Measurements from ENCODE around the gene UQCC5.

The UQCC5 gene

DNA sequence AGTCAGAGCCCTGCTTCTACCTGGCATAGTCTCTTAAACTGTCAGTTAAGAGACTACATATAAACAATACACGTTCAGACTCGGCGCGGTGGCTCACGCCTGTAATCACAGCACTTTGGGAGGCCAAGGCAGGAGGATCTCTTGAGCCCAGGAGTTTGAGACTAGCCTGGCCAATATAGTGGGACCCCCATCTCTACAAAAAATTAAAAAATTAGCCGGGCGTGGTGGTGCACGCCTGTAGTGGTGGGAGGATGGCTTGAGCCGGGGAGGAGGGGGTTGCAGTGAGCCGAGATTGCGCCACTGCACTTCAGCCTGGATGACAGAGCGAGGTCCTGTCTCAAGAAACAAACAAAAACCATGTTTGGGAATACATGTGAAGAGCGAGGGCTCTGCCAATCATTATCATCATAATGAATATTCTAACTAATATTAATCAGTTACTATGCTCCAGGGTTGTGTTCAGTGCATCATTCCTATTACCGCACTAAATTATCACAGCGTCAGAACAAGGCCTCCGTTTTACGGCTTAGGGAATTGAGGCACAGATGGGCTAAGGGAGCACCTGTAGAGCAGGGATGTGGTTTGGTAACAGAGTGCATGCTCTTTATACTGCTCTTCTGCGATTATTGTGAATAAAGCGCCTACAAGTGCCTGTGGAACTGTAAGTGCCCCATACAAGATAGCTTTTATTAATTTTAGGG, 844 bp upstream of the UQCC5 start:
- DNase-seq, result no peak

DNA sequence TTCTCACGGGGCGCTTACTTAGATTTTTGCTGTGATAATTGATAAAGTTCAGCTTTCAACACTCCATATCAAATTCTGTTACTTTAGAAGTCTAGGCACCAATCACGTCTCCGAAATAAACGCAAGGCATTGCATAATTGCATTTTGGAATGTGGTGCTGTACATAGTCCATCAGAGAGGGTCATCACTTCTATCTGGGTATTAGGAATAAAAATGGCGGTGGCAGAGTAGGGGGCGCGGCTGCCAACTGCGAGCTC, 365 bp upstream of the UQCC5 start:
- no peak for DNase-seq

DNA sequence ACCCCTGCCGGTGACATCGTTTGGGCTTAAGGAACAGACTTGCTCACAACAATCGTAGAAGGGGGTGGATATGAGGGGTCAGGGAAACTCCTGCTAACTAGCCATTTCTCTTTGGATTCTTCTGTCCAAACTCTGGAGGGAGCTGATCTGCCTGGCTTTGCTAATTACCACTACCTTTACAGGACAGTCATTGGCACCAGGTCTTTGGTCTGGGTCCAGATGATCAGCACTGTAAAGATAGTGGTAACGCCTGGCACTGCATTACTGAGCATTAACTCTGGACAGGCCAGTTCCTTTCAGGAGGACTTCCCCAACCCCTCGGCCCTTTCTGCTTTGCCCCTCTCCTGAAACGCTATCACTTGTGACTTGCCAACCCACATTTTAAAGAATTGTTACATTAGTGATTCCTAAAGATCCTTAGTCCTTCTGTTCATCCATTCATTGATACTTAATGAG, 788 bp downstream of the UQCC5 start:
- DNase-seq, result no peak

DNA sequence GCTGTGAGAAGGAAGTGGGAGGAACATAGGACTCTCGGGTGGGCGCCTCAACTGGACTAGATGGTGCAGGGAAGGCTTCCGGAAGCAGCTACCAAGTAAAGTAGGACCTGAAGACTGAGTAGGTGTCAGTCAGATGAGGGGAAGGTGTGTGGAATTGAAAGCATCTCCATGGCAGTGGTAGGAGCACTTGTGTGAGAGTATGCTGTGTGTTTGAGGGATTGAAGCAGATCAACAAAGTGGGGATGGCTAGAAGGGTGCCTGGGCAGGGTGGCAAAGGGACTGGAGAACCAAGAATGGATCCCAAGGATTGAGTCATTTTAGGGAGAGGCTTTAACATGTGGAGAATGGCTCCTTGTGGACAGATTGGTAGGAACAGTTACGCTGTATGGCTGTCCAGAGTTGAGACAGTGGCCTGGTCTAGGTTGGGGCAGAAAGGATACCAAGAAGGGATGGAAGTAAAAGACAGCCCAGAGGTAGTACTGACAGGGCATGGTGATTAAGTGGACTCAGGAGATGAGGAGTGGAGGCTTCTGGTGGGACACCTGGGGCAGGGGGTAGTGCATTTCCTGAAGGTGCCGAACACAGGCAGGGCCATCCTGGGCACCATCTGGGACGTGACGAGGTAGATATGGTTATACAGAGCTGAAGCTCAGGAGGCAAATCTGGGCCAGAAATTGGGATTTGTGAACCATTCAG, 1.5 kb downstream of the UQCC5 start:
- DNase-seq, result no peak

DNA sequence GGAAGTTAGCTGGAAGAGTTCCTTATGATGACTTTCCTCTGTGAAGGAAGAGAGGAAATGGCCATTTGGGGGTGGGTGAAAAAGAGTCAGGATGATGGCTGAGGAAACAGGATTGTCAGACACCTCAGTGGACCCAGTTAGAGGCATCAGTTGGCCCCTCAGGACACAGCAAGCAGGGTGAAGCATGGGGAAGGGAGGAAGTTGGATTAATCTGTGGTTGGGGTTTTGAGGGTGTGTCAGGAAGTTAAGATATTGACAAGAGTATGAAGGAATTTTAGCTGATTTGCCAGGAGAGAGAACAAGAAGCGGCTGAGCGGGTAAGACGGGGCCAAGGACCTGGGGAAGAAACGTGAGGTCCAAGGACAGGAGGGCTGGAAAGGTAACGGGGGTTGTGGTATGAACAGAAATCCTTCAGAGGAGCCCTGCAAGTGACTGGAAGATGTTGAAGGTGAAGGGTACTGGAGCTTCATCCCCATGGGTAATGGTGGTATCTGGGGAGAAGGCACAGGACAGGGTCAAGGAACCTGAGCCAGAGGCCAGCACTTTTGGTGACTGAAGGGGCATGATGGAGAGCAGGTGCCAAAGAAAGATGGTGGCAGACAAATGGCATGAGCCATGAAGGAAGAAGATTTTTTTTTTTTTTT, 2.7 kb downstream of the UQCC5 start:
- DNase-seq, result peak; percentile 45

DNA sequence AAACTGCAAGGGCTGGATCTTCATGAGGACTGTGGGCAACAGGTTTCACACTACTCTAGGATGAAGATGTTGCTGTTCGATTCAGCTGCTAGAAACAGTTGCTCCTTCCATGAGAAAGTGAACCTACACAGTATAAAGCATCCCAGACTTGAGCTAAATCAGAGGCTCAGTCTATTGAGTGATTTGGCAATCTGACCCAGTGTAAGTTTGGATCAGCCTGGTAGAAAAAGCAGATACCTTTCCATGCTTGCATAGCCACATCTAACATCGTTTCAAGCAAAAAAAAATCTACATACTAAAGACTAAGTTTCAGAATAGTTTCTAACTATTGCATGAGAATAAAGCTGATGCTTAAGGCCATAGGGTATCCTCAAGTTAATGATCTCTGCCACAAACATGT, 4.6 kb downstream of the UQCC5 start:
- no peak for DNase-seq

DNA sequence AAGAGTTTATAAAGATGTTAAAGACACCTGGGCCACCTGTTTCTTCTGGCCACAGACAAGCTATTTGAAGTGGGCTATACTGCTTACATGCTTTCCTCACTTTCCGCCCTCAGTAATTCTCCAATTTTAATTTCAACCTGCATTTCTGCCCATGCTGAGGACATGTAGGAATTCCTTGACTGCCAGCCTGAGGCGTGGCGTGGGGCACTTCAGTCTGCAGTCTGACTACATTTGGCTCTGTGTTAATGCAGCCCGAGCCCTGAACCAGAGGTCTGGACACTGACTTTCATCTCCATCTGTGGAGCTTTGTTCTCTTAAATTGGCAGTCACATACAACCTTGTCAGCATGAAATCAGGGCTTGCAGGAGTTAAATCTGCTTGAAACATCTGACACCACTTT, 8.5 kb downstream of the UQCC5 start:
- DNase-seq, result no peak

DNA sequence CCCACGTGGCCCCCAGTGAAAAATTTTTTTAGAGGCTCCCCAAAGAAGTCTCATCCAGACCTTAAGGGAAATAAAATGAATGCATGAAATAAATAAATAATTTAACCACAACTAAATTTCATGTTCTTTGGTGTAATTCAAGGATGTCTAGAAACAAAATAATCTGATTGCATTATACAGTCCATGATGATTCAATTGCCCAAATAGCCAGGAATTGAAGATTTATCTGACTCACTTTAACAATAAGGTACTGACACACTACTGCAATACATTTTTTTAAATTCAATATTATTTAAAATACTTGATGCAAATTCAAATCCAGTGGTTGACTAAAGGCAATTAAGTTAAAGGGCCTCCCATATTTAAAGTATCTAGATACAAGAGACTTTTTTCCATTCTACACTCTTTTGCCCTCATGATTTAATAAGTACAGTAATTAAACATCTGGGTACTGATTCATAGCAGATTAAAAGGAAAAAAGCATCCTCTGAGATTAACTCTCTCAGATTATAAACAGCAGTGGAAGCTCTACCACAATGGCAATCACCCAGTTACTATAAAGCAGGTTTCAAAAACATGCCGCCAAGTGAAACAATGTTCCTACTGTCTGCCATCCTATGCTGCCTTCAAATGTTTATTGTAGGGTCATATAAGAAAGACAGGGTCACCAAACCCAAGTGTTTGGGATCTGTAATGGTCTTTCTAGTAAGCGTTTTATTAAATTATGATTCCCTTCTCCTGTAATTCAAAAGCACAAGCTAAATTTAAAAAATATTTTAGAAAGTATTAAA, 9.9 kb downstream of the UQCC5 start:
- DNase-seq, result no peak

DNA sequence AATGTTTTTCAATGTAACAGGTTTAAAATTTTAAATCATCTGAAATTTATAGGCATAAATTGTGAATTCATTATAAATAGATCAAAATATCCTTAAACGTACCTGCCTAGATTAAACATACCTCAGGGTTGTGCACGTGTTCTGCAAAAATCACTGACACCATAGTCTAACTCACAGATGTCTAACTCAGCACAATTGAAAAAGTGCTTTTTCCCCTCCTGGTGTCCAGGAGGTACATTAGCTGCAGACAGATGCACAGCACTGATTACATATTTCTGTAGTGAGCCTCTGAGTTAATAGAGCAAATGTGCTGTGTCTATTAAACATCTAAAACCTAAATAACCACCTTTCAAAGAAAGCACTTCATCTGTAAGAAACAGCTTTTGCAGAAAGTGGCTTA, 10.7 kb downstream of the UQCC5 start:
- no peak for DNase-seq

DNA sequence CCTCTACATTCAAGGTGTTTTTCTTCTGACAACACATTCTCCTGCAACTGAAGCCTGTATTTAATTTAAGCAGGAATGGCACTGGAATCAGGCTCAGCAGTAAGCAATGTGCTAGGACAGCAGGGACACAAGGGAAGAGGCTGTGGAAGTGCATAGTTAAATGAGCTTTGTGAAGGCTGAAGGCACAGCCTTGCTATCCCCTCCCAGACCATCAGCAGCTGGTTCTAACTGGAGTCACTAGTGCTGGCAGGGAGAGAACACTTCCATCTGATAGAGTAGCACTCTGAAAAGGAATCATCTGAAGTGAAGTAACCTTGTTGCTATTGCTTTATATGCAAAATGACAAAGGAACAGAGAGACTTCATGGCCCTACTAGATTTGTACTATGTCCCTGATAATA, 14.7 kb downstream of the UQCC5 start:
- DNase-seq, result no peak

DNA sequence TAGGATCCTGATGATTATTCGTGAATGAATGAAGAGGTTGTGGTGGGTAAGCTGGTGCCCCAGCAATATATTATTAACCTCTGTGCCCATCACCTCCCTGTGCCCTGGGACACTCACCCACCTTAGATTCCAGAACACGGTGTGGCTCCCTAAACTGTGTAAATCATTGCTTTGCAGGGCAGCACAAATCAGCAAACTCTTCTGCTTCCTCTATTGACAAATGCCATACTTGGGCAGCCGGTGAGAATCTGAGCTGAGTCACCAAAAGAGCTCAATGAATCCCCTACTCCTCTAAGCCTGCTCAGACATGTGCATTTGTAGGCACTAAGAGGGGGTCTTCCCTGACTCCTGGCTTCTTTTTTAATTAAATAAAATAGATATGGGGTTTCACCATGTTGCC, 15.7 kb downstream of the UQCC5 start:
- DNase-seq, result no peak

DNA sequence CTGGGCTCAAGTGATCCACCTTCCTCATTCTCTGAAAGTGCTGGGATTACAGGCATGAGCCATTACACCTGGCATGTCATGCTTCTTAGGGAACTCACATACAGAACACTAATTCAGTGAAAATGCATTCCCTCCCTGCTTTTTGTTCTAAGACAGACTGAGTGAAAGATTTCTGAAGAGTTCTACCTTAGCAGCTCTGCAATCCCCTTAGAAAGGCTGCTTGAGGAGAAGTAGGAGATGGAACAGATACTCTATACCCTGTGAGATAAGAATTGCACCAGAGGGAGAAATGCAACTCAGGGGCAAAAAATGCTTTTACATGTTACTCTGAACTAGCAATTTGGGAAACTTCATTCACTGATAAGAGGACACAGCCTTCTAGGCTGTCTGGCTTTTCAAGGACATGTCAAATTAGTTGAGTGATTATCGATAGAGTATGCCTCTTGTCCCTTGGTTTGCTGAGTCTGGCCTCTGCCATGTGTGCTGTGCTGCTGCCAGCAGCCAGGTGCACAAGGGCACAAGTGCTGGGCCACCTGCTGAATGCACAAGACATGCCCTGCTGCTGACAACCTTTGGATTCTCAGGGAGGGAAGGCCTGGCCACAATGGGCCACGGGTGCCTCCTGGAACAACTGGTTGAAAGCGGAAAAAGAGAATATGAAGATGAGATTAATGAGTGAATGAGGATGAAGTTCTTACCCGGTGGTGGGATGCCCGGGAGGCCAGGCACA, 17.8 kb downstream of the UQCC5 start:
- no peak for DNase-seq

DNA sequence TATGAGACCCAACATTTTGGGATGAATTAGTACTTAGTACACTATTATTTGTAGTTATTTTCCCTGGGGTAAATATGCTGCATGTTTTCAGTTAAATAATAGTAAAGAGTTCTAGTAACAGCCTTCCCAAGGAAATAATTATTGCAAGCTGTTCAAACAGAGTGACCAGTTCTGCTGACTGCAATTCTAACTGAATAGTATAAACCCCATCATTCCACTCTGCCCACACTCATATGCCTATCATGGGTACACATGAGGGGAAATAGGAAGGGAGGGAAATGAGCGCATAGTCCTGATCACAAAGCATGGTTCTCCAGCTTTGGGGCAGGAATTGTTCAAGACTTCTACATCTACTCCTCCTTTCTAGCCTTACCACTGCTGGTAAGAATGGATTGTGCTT, 18.7 kb downstream of the UQCC5 start:
- no peak for DNase-seq

DNA sequence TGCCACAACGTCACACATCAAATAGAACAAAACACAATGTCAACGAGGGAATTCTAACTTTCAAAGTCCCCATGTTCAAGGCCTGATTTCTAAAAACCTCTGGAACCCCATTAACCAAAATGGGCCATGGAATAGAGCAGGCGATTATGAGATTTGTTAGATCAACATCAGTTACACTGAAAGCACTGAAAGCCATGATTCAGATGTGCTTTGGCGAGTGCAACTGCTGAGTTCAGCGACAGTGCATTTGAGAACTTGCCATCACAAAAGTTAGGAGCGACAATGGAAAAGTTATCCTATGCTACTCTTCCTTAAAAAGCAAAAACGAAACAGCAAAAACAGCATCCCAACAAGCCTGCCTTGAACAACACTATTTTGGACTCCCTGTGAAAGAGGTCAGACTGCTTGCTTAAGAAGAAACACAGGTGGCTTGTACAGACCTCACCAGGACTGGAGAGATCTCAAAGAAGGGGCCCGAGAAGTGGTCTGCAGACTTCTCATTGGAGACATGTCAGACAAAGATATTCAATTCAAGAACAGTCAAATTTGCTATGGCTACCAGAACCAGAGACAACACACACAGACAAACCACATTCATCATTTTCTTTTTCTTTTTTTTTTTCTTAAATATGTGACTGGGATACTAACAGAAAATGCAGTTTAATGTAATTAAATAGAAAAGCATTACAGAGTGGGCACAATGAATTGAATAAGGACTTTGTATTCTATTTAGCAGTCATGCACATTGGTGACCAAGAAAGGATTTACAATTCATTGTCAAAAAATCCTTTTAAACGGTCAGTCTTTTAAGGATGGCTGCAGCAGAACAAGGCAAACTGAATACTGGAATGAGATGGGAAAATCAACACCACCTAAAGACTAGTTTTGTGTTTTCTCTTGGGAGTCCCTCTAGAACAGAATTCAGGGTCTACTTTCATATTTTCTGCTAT, 20.9 kb downstream of the UQCC5 start:
- DNase-seq, result no peak

DNA sequence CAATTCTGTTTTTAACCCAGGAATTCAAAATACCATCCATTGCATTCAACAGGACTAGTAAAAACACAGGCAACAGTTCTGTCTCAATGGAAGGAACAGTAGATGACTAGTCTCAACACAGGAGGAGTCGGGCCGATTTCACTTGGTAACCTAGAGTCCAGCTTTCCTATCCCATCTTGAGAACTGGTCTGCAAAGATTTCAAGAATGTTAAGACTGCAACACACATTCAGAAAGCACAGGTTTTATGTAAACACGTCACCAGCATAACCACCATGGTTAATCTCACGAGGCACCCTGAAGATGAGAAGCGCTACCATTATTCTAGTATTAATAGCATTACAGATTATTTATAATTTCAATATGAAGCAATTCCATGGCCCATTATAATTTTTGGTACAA, 22.0 kb downstream of the UQCC5 start:
- DNase-seq, result no peak

DNA sequence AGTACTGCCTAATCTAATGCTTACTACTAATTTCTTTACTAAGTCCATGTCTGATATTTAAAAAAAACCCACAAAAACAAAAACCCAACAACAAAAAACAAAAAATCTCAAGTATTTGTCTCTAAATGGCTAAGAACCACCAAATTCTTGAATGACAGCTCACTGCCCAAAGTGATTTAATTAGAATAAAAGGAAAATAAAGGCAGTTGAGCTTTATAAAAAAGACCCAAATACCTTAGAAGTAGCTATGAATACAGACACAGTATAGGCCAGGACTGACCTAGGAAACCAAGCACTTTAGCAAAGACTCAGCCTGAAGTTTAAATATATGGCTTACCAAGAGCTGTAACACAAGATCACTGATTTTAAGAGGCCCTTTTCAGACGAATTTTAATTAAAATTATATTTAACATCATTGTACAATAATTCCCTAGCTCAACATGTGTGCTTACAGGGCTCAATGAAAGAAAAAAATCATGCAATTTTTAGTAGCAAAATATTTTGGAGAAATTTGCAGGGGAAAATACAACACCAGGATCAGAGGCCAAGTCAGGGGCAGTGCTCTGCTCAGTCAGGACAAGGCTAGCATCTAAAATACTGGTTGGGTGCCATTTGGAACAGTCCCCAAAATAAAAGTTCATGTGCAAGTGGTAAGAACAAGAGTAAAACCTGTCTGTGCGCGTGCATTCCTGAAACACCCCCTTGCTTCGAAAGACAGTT, 24.8 kb downstream of the UQCC5 start:
- DNase-seq, result no peak

DNA sequence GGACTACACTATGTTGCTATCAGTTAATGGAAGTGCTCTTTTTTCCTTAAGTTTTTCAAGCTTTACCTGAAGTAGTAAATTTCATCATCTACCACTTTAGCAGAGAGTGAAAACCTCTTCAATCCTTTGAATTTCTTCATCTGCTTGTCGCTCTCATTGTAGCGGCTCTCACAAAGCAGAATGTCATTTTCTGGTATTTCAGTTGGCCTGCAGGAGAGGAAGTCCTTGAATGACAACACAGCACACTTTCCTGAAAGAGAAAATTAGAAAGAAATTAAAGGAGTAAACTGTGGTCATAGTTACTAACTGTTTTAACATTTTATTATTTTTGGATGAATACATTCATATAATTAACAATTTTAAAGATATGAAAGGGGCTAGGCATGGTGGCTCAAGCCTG, 27.6 kb downstream of the UQCC5 start:
- no peak for DNase-seq

DNA sequence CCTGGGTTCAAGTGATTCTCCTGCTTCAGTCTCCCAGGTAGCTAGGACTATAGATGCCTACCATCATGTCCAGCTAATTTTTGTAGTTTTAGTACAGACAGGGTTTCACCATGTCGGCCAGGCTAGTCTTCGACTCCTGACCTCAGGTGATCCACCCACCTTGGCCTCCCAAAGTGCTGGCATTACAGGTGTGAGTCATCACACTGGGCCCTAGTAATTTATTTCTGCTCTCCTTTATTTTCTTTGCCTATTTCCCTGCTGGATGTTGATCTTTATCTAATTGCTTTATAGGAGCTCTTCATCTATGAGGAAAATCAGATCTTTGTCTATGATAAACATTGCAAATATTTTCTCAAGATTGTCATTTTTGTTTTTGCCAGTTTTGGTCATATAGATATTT, 31.7 kb downstream of the UQCC5 start:
- no peak for DNase-seq

DNA sequence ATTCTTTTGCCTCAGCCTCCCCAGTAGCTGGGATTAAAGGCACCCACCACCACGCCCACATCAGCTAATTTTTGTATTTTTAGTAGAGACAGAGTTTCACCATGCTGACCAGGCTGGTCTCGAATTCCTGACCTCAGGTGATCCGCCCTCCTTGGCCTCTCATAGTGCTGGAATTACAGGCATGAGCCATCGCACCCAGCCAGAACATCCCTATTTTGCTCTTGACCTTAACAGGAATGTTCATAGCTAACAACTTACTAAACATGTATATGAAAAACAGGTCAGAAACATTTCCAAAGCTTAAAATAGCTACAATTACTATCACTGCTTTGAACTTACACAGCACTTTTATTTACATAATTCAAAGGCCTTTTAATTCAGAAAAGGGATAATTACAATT, 33.7 kb downstream of the UQCC5 start:
- DNase-seq, result no peak

DNA sequence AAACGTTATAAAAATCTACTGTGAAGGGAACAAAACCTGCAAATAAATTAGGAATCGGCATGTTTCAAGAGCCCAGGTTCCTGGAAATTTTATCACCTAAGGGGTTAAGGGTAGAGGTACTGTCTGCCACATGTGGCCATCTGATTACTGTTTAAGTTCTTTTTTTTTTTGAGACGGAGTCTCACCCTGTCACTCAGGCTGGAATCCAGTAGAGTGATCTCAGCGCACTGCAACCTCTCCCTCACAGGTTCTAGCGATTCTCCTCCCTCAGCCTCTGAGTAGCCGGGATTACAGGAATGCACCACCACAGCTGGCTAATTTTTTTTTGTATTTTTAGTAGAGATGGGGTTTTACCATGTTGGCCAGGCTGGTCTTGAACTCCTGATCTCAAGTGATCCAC, 35.8 kb downstream of the UQCC5 start:
- peak; percentile 31 for DNase-seq

Measured in OCI-M1 (cell line).